IMR-90 (cell line): ENCODE data around the gene DOK3. TPM values are rescaled to one million over a fixed set of nuclear protein-coding genes. Genes with fewer than 3 reads are reported as not detected.

Experiments
- ATAC-seq: fragments of 200-7000 bp; cut with Tn5 transposase; 2 replicates; pipeline ENCODE4 v1.9.1; 2020; ENCODE audit warnings: low read depth, mild to moderate bottlenecking, moderate library complexity
- BruUV-seq: library from RNA; stranded (reverse); fragments of 400-500 nt; replicated peaks from 2 replicates; lab custom pipeline; 2021; lab: Mats Ljungman, UMichigan
- CTCF ChIA-PET: fragments of 300-600 bp; formaldehyde crosslinking; extraction: SDS; loops from one replicate; lab custom pipeline; 2021; ENCODE audit warnings: antibody characterized with exemption; lab: Yijun Ruan, JAX
- POLR2A ChIA-PET: fragments of 300-600 bp; sonication (Branson Sonifier 250); formaldehyde crosslinking; loops from one replicate; lab custom pipeline; 2022; ENCODE audit warnings: antibody characterized with exemption; ENCODE audit not compliant: unreplicated experiment; lab: Charles Lee
- DNase-seq: peaks from one replicate; pipeline ENCODE4 v3.0.0; 2013
- H2AFZ ChIP-seq: replicated peaks from 2 replicates; pipeline ENCODE3; 2013; ENCODE audit warnings: low read length, mild to moderate bottlenecking; ENCODE audit not compliant: poor library complexity
- H2AK5ac ChIP-seq: 2 replicates; pipeline ENCODE4 v1.6.1; 2013; ENCODE audit warnings: low read depth, low read length, inconsistent platforms
- H2AK9ac ChIP-seq: replicated peaks from 2 replicates; pipeline ENCODE3; 2013; ENCODE audit warnings: mild to moderate bottlenecking, low read depth, low read length, moderate library complexity; ENCODE audit not compliant: poor library complexity
- H2BK120ac ChIP-seq: 2 replicates; pipeline ENCODE4 v1.6.1; 2013; ENCODE audit warnings: low read depth, low read length, inconsistent platforms
- H2BK15ac ChIP-seq: 3 replicates; pipeline ENCODE4 v1.6.1; 2013; ENCODE audit warnings: low read depth, low read length, inconsistent platforms
- H2BK20ac ChIP-seq: 2 replicates; pipeline ENCODE4 v1.6.1; 2013; ENCODE audit warnings: low read depth, mild to moderate bottlenecking, inconsistent platforms, low read length, moderate library complexity
- H2BK5ac ChIP-seq: 2 replicates; pipeline ENCODE4 v1.6.1; 2013; ENCODE audit warnings: mild to moderate bottlenecking, low read depth, low read length, inconsistent platforms; ENCODE audit not compliant: poor library complexity, severe bottlenecking
- H3K14ac ChIP-seq: replicated peaks from 2 replicates; pipeline ENCODE4 v1.6.1; 2013; ENCODE audit warnings: low read depth, low read length, inconsistent platforms
- H3K18ac ChIP-seq: 2 replicates; pipeline ENCODE4 v1.6.1; 2013; ENCODE audit warnings: low read depth, low read length, control low read depth
- H3K23ac ChIP-seq: 2 replicates; pipeline ENCODE4 v1.6.1; 2013; ENCODE audit warnings: low read depth, low read length, inconsistent platforms
- H3K27ac ChIP-seq: 2 replicates; pipeline ENCODE4 v1.5.1; 2013; ENCODE audit warnings: mild to moderate bottlenecking, control low read depth, low read length; ENCODE audit not compliant: insufficient read depth
- H3K27me3 ChIP-seq: 2 replicates; pipeline ENCODE4 v1.6.1; 2013; ENCODE audit warnings: low read length; ENCODE audit not compliant: control insufficient read depth, insufficient read depth
- H3K36me3 ChIP-seq: 2 replicates; pipeline ENCODE4 v1.6.1; 2013; ENCODE audit warnings: low read length, mixed read lengths; ENCODE audit not compliant: control insufficient read depth, insufficient read depth
- H3K4ac ChIP-seq: 2 replicates; pipeline ENCODE4 v1.6.1; 2013; ENCODE audit warnings: low read depth, low read length, inconsistent platforms
- H3K4me1 ChIP-seq: 2 replicates; pipeline ENCODE4 v1.6.1; 2013; ENCODE audit warnings: low read length, mixed read lengths; ENCODE audit not compliant: control insufficient read depth, insufficient read depth
- H3K4me2 ChIP-seq: 2 replicates; pipeline ENCODE4 v1.6.1; 2013; ENCODE audit warnings: low read depth, mild to moderate bottlenecking, control low read depth, low read length, moderate library complexity
- H3K4me3 ChIP-seq: 2 replicates; pipeline ENCODE4 v1.5.1; 2013; ENCODE audit warnings: low read depth, mild to moderate bottlenecking, control low read depth, low read length, moderate library complexity; ENCODE audit not compliant: insufficient read depth
- H3K56ac ChIP-seq: 2 replicates; pipeline ENCODE4 v1.6.1; 2013; ENCODE audit warnings: low read length, inconsistent platforms; ENCODE audit not compliant: insufficient read depth; ENCODE audit errors: extremely low read depth
- H3K79me1 ChIP-seq, 2 experiments: 2 replicates each; pipeline ENCODE4 v1.6.1; 2013; ENCODE audit warnings: low read length in 2 of 2, inconsistent platforms in 1 of 2, low read depth in 1 of 2
- H3K9ac ChIP-seq: 2 replicates; pipeline ENCODE4 v1.6.1; 2013; ENCODE audit warnings: low read depth, low read length, control low read depth
- H3K9me1 ChIP-seq: 2 replicates; pipeline ENCODE4 v1.6.1; 2013; ENCODE audit warnings: low read length, inconsistent platforms; ENCODE audit not compliant: insufficient read depth
- H3K9me3 ChIP-seq: 2 replicates; pipeline ENCODE4 v1.6.1; 2013; ENCODE audit warnings: low read length; ENCODE audit not compliant: control insufficient read depth, insufficient read depth
- H4K20me1 ChIP-seq: 2 replicates; pipeline ENCODE4 v1.6.1; 2013; ENCODE audit warnings: low read length, inconsistent platforms; ENCODE audit not compliant: insufficient read depth
- H4K5ac ChIP-seq: 2 replicates; pipeline ENCODE4 v1.6.1; 2013; ENCODE audit warnings: mild to moderate bottlenecking, low read depth, low read length, control low read depth
- H4K8ac ChIP-seq, 2 experiments: 2 replicates each; pipeline ENCODE4 v1.6.1; 2013; ENCODE audit warnings: low read depth in 2 of 2, low read length in 2 of 2, control low read depth in 1 of 2, inconsistent platforms in 1 of 2
- H4K91ac ChIP-seq: 2 replicates; pipeline ENCODE4 v1.6.1; 2013; ENCODE audit warnings: low read depth, low read length, inconsistent platforms; ENCODE audit not compliant: insufficient read depth
- BHLHE40 ChIP-seq: fragments of 150-350 bp; IDR thresholded peaks from 2 replicates; pipeline ENCODE4 v1.6.1; 2016; ENCODE audit warnings: mild to moderate bottlenecking, low read depth, low read length
- CEBPB ChIP-seq: IDR thresholded peaks from 2 replicates; pipeline ENCODE4 v1.6.1; 2012; ENCODE audit warnings: low read depth, low read length, improper control_type of control experiment
- CHD1 ChIP-seq: IDR thresholded peaks from 2 replicates; pipeline ENCODE4 v1.6.1; 2012; ENCODE audit warnings: low read depth, low read length, improper control_type of control experiment
- CTCF ChIP-seq: conservative IDR thresholded peaks from 2 replicates; pipeline ENCODE4 v1.5.1; 2012; ENCODE audit warnings: mild to moderate bottlenecking, low read depth, low read length, improper control_type of control experiment
- ELK1 ChIP-seq: fragments of 150-350 bp; IDR thresholded peaks from 2 replicates; pipeline ENCODE4 v1.6.1; 2016; ENCODE audit warnings: low read depth, mild to moderate bottlenecking, low read length, moderate library complexity, borderline replicate concordance
- FOS ChIP-seq: fragments of 150-350 bp; IDR thresholded peaks from 2 replicates; pipeline ENCODE4 v1.6.1; 2016; ENCODE audit warnings: low read depth, low read length
- MAFK ChIP-seq: IDR thresholded peaks from 2 replicates; pipeline ENCODE4 v1.6.1; 2012; ENCODE audit warnings: low read depth, low read length, improper control_type of control experiment
- MAZ ChIP-seq: IDR thresholded peaks from 2 replicates; pipeline ENCODE4 v1.6.1; 2012; ENCODE audit warnings: low read depth, mild to moderate bottlenecking, low read length, improper control_type of control experiment, moderate library complexity, borderline replicate concordance
- MXI1 ChIP-seq: IDR thresholded peaks from 2 replicates; pipeline ENCODE4 v1.6.1; 2012; ENCODE audit warnings: low read depth, mild to moderate bottlenecking, low read length, moderate library complexity, borderline replicate concordance
- NFE2L2 ChIP-seq: fragments of 150-350 bp; IDR thresholded peaks from 2 replicates; pipeline ENCODE4 v1.6.1; 2016; ENCODE audit warnings: low read depth, mild to moderate bottlenecking, low read length
- POLR2A ChIP-seq: IDR thresholded peaks from 2 replicates; pipeline ENCODE4 v1.6.1; 2012; ENCODE audit warnings: mild to moderate bottlenecking, low read depth, low read length
- RAD21 ChIP-seq: IDR thresholded peaks from 2 replicates; pipeline ENCODE4 v1.6.1; 2012; ENCODE audit warnings: low read length, improper control_type of control experiment
- RCOR1 ChIP-seq: IDR thresholded peaks from 2 replicates; pipeline ENCODE4 v1.6.1; 2012; ENCODE audit warnings: mild to moderate bottlenecking, low read length, improper control_type of control experiment; ENCODE audit not compliant: insufficient replicate concordance
- RFX5 ChIP-seq: IDR thresholded peaks from 2 replicates; pipeline ENCODE4 v1.8.0; 2012; ENCODE audit warnings: low read depth, mild to moderate bottlenecking, low read length, moderate library complexity
- SMC3 ChIP-seq: fragments of 150-350 bp; IDR thresholded peaks from 2 replicates; pipeline ENCODE4 v1.6.1; 2016; ENCODE audit warnings: low read depth, mild to moderate bottlenecking, antibody characterized with exemption, low read length, moderate library complexity
- USF2 ChIP-seq: fragments of 150-350 bp; IDR thresholded peaks from 2 replicates; pipeline ENCODE4 v1.6.1; 2017; ENCODE audit warnings: mild to moderate bottlenecking, antibody characterized with exemption, low read length, low read depth
- WGBS, 2 experiments: methylation state at CpG; one replicate each; pipeline versions ENCODE4 v1.1.5 to v1.1.7; 2013; ENCODE audit warnings: missing lambda C conversion rate in 2 of 2; ENCODE audit not compliant: insufficient read length in 1 of 2; ENCODE audit errors: extremely low coverage in 2 of 2; 5-methylcytosine and 5-hydroxymethylcytosine counted together
- dilution Hi-C: fragments of 300-500 bp; cut with HindIII; formaldehyde crosslinking; loops from one replicate; pipeline ENCODE4 v1.14.3; 2018; ENCODE audit warnings: low sequenced_read_pairs; ENCODE audit not compliant: unreplicated experiment
- in situ Hi-C: fragments of 300-500 bp; cut with MboI; formaldehyde crosslinking; loops from 3 replicates; pipeline ENCODE4 v1.14.3; 2019; ENCODE audit warnings: low sequenced_read_pairs, inconsistent platforms, mixed read lengths
- intact Hi-C: fragments of 100-400 bp; cut with micrococcal nuclease; formaldehyde crosslinking; loops from 2 replicates; pipeline ENCODE4 v1.10.0; 2022
- polyA plus RNA-seq, 3 experiments: library from polyadenylated mRNA; depleted of rRNA; stranded (reverse); fragments of >200 nt; gene quantifications; 2 replicates each; pipeline ENCODE4 v1.2.3, GENCODE V29; 2012; ENCODE audit warnings: low replicate concordance in 1 of 3
- total RNA-seq: library from RNA; depleted of rRNA; stranded (reverse); fragments of >200 nt; gene quantifications from 2 replicates; pipeline ENCODE4 v1.2.3, GENCODE V29; 2012

The DOK3 gene
- total and polyA plus RNA-seq, 2 of the 4 experiments (the other 2 are of a cell fraction): 0.54 to 3.9 TPM

- ChIA-PET POLR2A (no interaction called here), CTCF (no interaction called here)
- H3K23ac ChIP-seq: no peak overlapping the region
- no peak overlapping the region for H4K91ac ChIP-seq
- intact Hi-C loops (no loop called here), in situ Hi-C loops (no loop called here), dilution Hi-C loops (no loop called here)
- no peak overlapping the region for H2AK5ac ChIP-seq
- H3K4ac ChIP-seq: no peak overlapping the region
- no TSS peak for BruUV-seq
- DNase-seq: no peak
- H2BK5ac ChIP-seq: no peak overlapping the region
- no peak overlapping the region for H3K14ac ChIP-seq
- H3K27ac ChIP-seq: no peak overlapping the region
- H3K56ac ChIP-seq: no peak overlapping the region
- no peaks in the 10 kb centered on the region; the same call in 1 of the 2 replicates for H4K20me1 ChIP-seq
- H3K9me3 ChIP-seq: no peaks in the 10 kb centered on the region
- no peak overlapping the region for H3K4me2 ChIP-seq
- peaks cover 0 to 8% of the 10 kb centered on the region in 2 experiments; a peak in 1 of 4 replicates for H3K79me1 ChIP-seq
- no peak for TF ChIP-seq RFX5
- TF ChIP-seq MXI1: no peak
- no peak for TF ChIP-seq ELK1
- no peak for TF ChIP-seq CEBPB
- no peak for TF ChIP-seq USF2
- no peak for TF ChIP-seq SMC3
- no peak for TF ChIP-seq POLR2A
- no peak for TF ChIP-seq CHD1
- no peak for TF ChIP-seq CTCF
- no peak for TF ChIP-seq MAZ
- no peak for TF ChIP-seq BHLHE40
- TF ChIP-seq RAD21: no peak
- TF ChIP-seq RCOR1: no peak
- TF ChIP-seq MAFK: no peak
- TF ChIP-seq FOS: no peak
- no peak for TF ChIP-seq NFE2L2
- no peak overlapping the region for H2BK120ac ChIP-seq
- no peak overlapping the region for H2BK15ac ChIP-seq
- H2AK9ac ChIP-seq: no peak overlapping the region
- peaks cover 36% of the 10 kb centered on the region for H3K36me3 ChIP-seq
- no peak overlapping the region for H2AFZ ChIP-seq
- H3K4me1 ChIP-seq: no peaks in the 10 kb centered on the region
- H2BK20ac ChIP-seq: no peak overlapping the region
- H3K9me1 ChIP-seq: no peaks in the 10 kb centered on the region
- no peak overlapping the region for H4K5ac ChIP-seq
- ATAC-seq: no peak
- 94% methylated on average over 23 of the region's 26 CpGs; no CpG with 5 or more reads in 1 of the 2 experiments for WGBS, 2 experiments
- no peak overlapping the region for H4K8ac ChIP-seq
- H3K9ac ChIP-seq: no peak overlapping the region
- H3K18ac ChIP-seq: no peak overlapping the region
- H3K27me3 ChIP-seq: no peaks in the 10 kb centered on the region
- H3K4me3 ChIP-seq: no peak overlapping the region
Observed at GRCh38 chr5:177508221-177508611, 1.4 kb downstream of the DOK3 start.
